K562 (cell line): ENCODE results near the gene HAP1. TPM values are rescaled to one million over a fixed set of nuclear protein-coding genes. Genes with fewer than 3 reads are reported as not detected.

ENCODE experiments used
- CBX1 ChIP-seq: sonication (generic); IDR thresholded peaks from 2 replicates; pipeline ENCODE4 v1.6.1; 2016; ENCODE audit warnings: antibody characterized with exemption, low read depth, mild to moderate bottlenecking
- FOS ChIP-seq: IDR thresholded peaks from 3 replicates; pipeline ENCODE4 v1.6.1; 2011; ENCODE audit not compliant: insufficient read length; ENCODE audit errors: extremely low read depth
- KAT7 ChIP-seq: sonication (generic); formaldehyde crosslinking; IDR thresholded peaks from 2 replicates; pipeline ENCODE4 v1.8.0; 2022; ENCODE audit warnings: missing genetic modification reagents, mild to moderate bottlenecking, borderline replicate concordance
- MTF1 ChIP-seq: fragments of 250-450 bp; sonication (Bioruptor Pico); IDR thresholded peaks from 2 replicates; pipeline ENCODE4 v1.9.0; 2021; ENCODE audit warnings: moderate library complexity, mild to moderate bottlenecking, inconsistent platforms, borderline replicate concordance
- NCOA6 ChIP-seq: fragments of 450-650 bp; IDR thresholded peaks from 2 replicates; pipeline ENCODE4 v1.6.1; 2017; ENCODE audit warnings: mild to moderate bottlenecking
- SRSF9 ChIP-seq: fragments of 200-400 bp; formaldehyde crosslinking; IDR thresholded peaks from 2 replicates; pipeline ENCODE4 v1.6.1; 2017; ENCODE audit warnings: low read depth, low read length, borderline replicate concordance
- YBX1 ChIP-seq: fragments of 450-650 bp; IDR thresholded peaks from 2 replicates; pipeline ENCODE4 v1.7.1; 2016; ENCODE audit warnings: mild to moderate bottlenecking
- ZBTB7A ChIP-seq: IDR thresholded peaks from 2 replicates; pipeline ENCODE4 v1.6.1; 2011; ENCODE audit warnings: low read depth, mild to moderate bottlenecking, low read length, moderate library complexity, borderline replicate concordance; ENCODE audit not compliant: control insufficient read depth
- ZFP1 ChIP-seq: fragments of 450-650 bp; formaldehyde crosslinking; IDR thresholded peaks from 2 replicates; pipeline ENCODE4 v1.4.0; 2020; ENCODE audit warnings: mild to moderate bottlenecking, mixed read lengths
- ZNF12 ChIP-seq: sonication (generic); formaldehyde crosslinking; IDR thresholded peaks from 2 replicates; pipeline ENCODE4 v1.4.0; 2020; ENCODE audit warnings: mild to moderate bottlenecking, missing genetic modification reagents
- ZNF140 ChIP-seq: fragments of 250-450 bp; sonication (Bioruptor Pico); IDR thresholded peaks from 2 replicates; pipeline ENCODE4 v1.8.0; 2021; ENCODE audit warnings: moderate library complexity, mild to moderate bottlenecking, inconsistent platforms
- ZNF695 ChIP-seq: fragments of 450-650 bp; formaldehyde crosslinking; IDR thresholded peaks from 2 replicates; pipeline ENCODE4 v1.4.0; 2020; ENCODE audit warnings: mild to moderate bottlenecking, moderate library complexity
- polyA plus RNA-seq, 8 experiments: library from polyadenylated mRNA; depleted of rRNA in 4 of 8; stranded (reverse) in 5 of 8; unstranded in 3 of 8; fragments of >200 nt; fragmentation: Nextera tagmentation in 2 of 8; fragmentation: Illumina TruSeq in 1 of 8; extraction: Ambion mirVana in 2 of 8; extraction: Trizol in 1 of 8; gene quantifications; 2 replicates each; pipeline versions ENCODE4 v1.2.1 to v1.2.3, GENCODE V29; 2011 to 2014; ENCODE audit warnings: inconsistent platforms in 1 of 8, missing spikeins in 1 of 8
- total RNA-seq, 7 experiments: library from RNA; depleted of rRNA in 6 of 7; stranded (reverse); fragments of >200 nt in 6 of 7; fragmentation: Illumina TruSeq in 2 of 7; extraction: Trizol in 2 of 7; gene quantifications; 2 replicates each; pipeline versions ENCODE4 v1.2.1 to v1.2.3, GENCODE V29; 2011 to 2021; ENCODE audit warnings: low replicate concordance in 1 of 7
- TF ChIP-seq, protein P1 (sequence below): sonication (generic); formaldehyde crosslinking; IDR thresholded peaks from 2 replicates; pipeline ENCODE4 v1.8.1; 2022; ENCODE audit warnings: missing genetic modification reagents
- TF ChIP-seq, protein P2 (sequence below), 3 experiments: fragments of 200-800 bp in 1 of 3; fragments of 250-450 bp in 1 of 3; fragments of 450-650 bp in 1 of 3; sonication (Bioruptor Pico) in 1 of 3; sonication (Bioruptor generic) in 1 of 3; formaldehyde crosslinking in 1 of 3; IDR thresholded peaks; 2 replicates each; pipeline versions ENCODE4 v1.6.1 to v1.8.0; 2016 to 2022; ENCODE audit warnings: mild to moderate bottlenecking in 2 of 3, missing genetic modification characterization in 2 of 3, missing compliant biosample characterization in 1 of 3, moderate library complexity in 1 of 3
- TF ChIP-seq, protein P3 (sequence below), 2 experiments: IDR thresholded peaks in 1 of 2; conservative IDR thresholded peaks in 1 of 2; 2 replicates each; pipeline ENCODE4 v1.6.1; 2016; ENCODE audit warnings: low read depth in 2 of 2, mild to moderate bottlenecking in 1 of 2, missing compliant biosample characterization in 1 of 2, missing genetic modification characterization in 1 of 2, moderate library complexity in 1 of 2
- TF ChIP-seq, protein P4 (sequence below), 2 experiments: IDR thresholded peaks; 2 replicates each; pipeline ENCODE4 v1.6.1; 2011; ENCODE audit warnings: borderline replicate concordance in 1 of 2, control low read depth in 1 of 2, low read depth in 1 of 2, low read length in 1 of 2, mild to moderate bottlenecking in 1 of 2, mixed read lengths in 1 of 2, moderate library complexity in 1 of 2; ENCODE audit not compliant: insufficient read depth in 1 of 2, insufficient read length in 1 of 2, poor library complexity in 1 of 2, severe bottlenecking in 1 of 2; ENCODE audit errors: extremely low read depth in 1 of 2

The HAP1 gene
- total and polyA plus RNA-seq, 9 of the 15 experiments (the other 6 are each of a cell fraction or from before 2014, with no cell fraction given) = under 0.01 to 0.09 (median 0.04) TPM; not detected in 6

DNA sequence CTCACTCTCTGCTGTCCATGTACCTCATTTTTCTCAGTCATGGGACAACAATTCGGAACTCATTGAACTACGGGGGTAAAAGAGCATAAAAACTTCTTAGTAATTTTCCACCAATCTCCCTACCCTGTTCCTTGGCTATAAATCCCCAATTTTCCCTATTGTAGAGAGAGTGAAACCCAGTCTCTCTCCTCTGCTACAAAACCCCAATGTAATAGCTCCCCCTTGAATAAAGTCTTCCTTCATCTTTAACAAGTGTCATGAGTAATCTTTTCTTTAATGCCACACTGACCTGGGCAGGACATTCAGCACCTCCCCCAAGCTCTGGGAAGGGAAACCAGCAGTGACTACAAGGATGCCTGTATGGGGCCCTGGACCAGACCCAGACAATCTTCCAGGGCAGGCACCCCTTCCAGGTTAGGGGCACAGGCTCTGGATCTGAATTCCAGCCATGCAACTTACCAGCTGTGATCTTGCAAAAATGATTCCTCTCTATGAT lies 56.0 kb downstream of the HAP1 start (continued):
- TF ChIP-seq, protein P1, sequence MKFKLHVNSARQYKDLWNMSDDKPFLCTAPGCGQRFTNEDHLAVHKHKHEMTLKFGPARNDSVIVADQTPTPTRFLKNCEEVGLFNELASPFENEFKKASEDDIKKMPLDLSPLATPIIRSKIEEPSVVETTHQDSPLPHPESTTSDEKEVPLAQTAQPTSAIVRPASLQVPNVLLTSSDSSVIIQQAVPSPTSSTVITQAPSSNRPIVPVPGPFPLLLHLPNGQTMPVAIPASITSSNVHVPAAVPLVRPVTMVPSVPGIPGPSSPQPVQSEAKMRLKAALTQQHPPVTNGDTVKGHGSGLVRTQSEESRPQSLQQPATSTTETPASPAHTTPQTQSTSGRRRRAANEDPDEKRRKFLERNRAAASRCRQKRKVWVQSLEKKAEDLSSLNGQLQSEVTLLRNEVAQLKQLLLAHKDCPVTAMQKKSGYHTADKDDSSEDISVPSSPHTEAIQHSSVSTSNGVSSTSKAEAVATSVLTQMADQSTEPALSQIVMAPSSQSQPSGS = no peak
- TF ChIP-seq SRSF9 (no peak), ZNF12 (CRISPR knock-in tag) (no peak), MTF1 (no peak), KAT7 (no peak; the same call in 1 of the 2 replicates), NCOA6 (peak; percentile 79), ZNF140 (no peak), ZFP1 (CRISPR knock-in tag) (peak; percentile 71; the same call in 1 of the 2 replicates), ZNF695 (CRISPR knock-in tag) (peak; percentile 89), CBX1 (peak; percentile 100), FOS (no peak), ZBTB7A (no peak), YBX1 (no peak)
- TF ChIP-seq, protein P2, sequence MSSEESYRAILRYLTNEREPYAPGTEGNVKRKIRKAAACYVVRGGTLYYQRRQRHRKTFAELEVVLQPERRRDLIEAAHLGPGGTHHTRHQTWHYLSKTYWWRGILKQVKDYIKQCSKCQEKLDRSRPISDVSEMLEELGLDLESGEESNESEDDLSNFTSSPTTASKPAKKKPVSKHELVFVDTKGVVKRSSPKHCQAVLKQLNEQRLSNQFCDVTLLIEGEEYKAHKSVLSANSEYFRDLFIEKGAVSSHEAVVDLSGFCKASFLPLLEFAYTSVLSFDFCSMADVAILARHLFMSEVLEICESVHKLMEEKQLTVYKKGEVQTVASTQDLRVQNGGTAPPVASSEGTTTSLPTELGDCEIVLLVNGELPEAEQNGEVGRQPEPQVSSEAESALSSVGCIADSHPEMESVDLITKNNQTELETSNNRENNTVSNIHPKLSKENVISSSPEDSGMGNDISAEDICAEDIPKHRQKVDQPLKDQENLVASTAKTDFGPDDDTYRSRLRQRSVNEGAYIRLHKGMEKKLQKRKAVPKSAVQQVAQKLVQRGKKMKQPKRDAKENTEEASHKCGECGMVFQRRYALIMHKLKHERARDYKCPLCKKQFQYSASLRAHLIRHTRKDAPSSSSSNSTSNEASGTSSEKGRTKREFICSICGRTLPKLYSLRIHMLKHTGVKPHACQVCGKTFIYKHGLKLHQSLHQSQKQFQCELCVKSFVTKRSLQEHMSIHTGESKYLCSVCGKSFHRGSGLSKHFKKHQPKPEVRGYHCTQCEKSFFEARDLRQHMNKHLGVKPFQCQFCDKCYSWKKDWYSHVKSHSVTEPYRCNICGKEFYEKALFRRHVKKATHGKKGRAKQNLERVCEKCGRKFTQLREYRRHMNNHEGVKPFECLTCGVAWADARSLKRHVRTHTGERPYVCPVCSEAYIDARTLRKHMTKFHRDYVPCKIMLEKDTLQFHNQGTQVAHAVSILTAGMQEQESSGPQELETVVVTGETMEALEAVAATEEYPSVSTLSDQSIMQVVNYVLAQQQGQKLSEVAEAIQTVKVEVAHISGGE (CRISPR knock-in tag; IDR thresholded peaks at IDR 0.05) = no peak
- TF ChIP-seq, protein P3, sequence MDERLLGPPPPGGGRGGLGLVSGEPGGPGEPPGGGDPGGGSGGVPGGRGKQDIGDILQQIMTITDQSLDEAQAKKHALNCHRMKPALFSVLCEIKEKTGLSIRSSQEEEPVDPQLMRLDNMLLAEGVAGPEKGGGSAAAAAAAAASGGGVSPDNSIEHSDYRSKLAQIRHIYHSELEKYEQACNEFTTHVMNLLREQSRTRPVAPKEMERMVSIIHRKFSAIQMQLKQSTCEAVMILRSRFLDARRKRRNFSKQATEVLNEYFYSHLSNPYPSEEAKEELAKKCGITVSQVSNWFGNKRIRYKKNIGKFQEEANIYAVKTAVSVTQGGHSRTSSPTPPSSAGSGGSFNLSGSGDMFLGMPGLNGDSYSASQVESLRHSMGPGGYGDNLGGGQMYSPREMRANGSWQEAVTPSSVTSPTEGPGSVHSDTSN (CRISPR knock-in tag; IDR thresholded peaks at IDR 0.05; ENCODE audit: low read depth) = no peak
- TF ChIP-seq, protein P3 (tag; conservative IDR thresholded peaks at IDR 0.05; ENCODE audit: low read depth) = peak; percentile 53
- TF ChIP-seq, protein P4, sequence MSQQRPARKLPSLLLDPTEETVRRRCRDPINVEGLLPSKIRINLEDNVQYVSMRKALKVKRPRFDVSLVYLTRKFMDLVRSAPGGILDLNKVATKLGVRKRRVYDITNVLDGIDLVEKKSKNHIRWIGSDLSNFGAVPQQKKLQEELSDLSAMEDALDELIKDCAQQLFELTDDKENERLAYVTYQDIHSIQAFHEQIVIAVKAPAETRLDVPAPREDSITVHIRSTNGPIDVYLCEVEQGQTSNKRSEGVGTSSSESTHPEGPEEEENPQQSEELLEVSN (IDR thresholded peaks at IDR 0.05; ENCODE audit: borderline replicate concordance in 1 of 2, extremely low read depth in 1 of 2, insufficient read depth in 1 of 2, insufficient read length in 1 of 2, low read depth in 1 of 2, low read length in 1 of 2, poor library complexity in 1 of 2, severe bottlenecking in 1 of 2) = no peak
